Measurements from ENCODE around the gene LRPAP1. TPM values are rescaled to one million over a fixed set of nuclear protein-coding genes. Genes with fewer than 3 reads are reported as not detected.

The LRPAP1 gene
- total and polyA plus RNA-seq, 2 donors (not counting 1 experiment from before 2014, with no cell fraction given), result 62.9 to 80.5 TPM

DNA sequence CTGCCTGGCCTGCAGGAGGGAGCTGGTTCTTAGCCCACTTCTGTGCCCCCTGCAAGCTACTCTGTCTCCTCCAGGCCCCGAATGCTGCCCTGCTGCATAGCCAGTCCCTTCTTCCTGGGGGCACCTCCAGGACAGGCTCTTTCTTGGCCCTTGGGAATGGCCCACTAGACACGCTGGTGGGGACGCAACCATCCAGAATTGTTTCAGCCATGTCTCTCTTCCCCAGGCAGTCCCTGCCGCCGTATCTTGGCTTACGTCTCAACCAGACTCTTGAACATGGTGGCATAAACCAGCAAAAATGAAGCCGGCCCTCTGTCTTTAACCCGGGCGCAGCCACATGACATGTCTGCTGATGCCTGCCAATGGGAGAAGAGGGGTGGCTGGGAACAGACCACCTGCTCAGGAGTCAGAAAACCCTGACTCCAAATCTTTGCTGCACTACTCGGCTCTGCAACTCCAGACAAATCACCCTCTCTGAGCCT is 9.0 kb downstream of the LRPAP1 start:
- H3K9me3 ChIP-seq (ENCODE audit: control insufficient read depth, insufficient read depth, low read depth, low read length), result no peaks in the 10 kb centered on the region
- H3K4me2 ChIP-seq (ENCODE audit: extremely low read depth, insufficient read depth, low read length), result no peak overlapping the region
- DNase-seq (ENCODE audit: low read depth in 2 of 2), result no peak
- no peak overlapping the region for H2AFZ ChIP-seq (ENCODE audit: low read length)
- H3K79me2 ChIP-seq (ENCODE audit: control insufficient read depth, insufficient read depth, low read length), result no peaks in the 10 kb centered on the region
- no peak overlapping the region for H3K27ac ChIP-seq (ENCODE audit: insufficient read depth, low read length)
- no peak overlapping the region for H3K9ac ChIP-seq (ENCODE audit: insufficient read depth, low read length)
- H3K4me1 ChIP-seq (ENCODE audit: control insufficient read depth, extremely low read depth, insufficient read depth, low read length), result no peaks in the 10 kb centered on the region
- TF ChIP-seq, protein P1, sequence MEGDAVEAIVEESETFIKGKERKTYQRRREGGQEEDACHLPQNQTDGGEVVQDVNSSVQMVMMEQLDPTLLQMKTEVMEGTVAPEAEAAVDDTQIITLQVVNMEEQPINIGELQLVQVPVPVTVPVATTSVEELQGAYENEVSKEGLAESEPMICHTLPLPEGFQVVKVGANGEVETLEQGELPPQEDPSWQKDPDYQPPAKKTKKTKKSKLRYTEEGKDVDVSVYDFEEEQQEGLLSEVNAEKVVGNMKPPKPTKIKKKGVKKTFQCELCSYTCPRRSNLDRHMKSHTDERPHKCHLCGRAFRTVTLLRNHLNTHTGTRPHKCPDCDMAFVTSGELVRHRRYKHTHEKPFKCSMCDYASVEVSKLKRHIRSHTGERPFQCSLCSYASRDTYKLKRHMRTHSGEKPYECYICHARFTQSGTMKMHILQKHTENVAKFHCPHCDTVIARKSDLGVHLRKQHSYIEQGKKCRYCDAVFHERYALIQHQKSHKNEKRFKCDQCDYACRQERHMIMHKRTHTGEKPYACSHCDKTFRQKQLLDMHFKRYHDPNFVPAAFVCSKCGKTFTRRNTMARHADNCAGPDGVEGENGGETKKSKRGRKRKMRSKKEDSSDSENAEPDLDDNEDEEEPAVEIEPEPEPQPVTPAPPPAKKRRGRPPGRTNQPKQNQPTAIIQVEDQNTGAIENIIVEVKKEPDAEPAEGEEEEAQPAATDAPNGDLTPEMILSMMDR (conservative IDR thresholded peaks at IDR 0.05 in 1 of 2, IDR thresholded peaks at IDR 0.05 in 1 of 2; ENCODE audit: low read depth in 1 of 2, low read length in 2 of 2), result no peak
- TF ChIP-seq EZH2 (IDR thresholded peaks at IDR 0.05; ENCODE audit: low read length, missing control alignments), result no peak
- H3K4me3 ChIP-seq (replicated peaks in 1 of 4; ENCODE audit: control extremely low read depth in 1 of 4, insufficient read depth in 1 of 4, low read depth in 3 of 4, low read length in 4 of 4), result no peak overlapping the region
- no peaks in the 10 kb centered on the region for H3K27me3 ChIP-seq (ENCODE audit: control insufficient read depth, insufficient read depth, low read length)
- peaks cover 14% of the 10 kb centered on the region for H3K36me3 ChIP-seq (ENCODE audit: control insufficient read depth, insufficient read depth, low read length)
- H4K20me1 ChIP-seq (ENCODE audit: control insufficient read depth, extremely low read depth, insufficient read depth, low read length), result no peaks in the 10 kb centered on the region

DNA sequence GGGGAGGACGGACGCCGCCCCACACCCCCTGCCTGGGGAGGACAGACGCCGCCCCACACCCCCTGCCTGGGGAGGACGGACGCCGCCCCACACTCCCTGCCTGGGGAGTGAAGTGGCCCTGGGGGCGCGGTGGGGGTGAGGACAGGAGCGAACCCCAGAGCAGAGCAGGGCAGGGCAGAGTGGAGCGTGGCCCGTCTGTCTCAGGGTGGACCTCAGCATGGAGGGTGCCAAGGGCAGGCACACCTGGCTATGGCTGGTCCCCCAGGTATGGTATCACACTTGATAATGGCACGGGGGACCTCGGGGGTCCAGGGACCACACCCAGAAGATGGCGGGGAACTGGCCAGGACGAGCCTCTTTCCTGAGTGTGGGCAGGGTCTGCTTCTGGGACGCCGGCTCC is 9.6 kb downstream of the LRPAP1 start:
- Histone ChIP-seq H3K36me3 (ENCODE audit: control insufficient read depth, insufficient read depth, low read length) (peaks cover 18% of the 10 kb centered on the region), H3K9me3 (ENCODE audit: control insufficient read depth, insufficient read depth, low read depth, low read length) (no peaks in the 10 kb centered on the region), H3K27me3 (ENCODE audit: control insufficient read depth, insufficient read depth, low read length) (no peaks in the 10 kb centered on the region), H4K20me1 (ENCODE audit: control insufficient read depth, extremely low read depth, insufficient read depth, low read length) (no peaks in the 10 kb centered on the region), H3K4me1 (ENCODE audit: control insufficient read depth, extremely low read depth, insufficient read depth, low read length) (no peaks in the 10 kb centered on the region), H3K79me2 (ENCODE audit: control insufficient read depth, insufficient read depth, low read length) (no peaks in the 10 kb centered on the region), H3K27ac (ENCODE audit: insufficient read depth, low read length) (no peak overlapping the region), H2AFZ (ENCODE audit: low read length) (no peak overlapping the region), H3K4me2 (ENCODE audit: extremely low read depth, insufficient read depth, low read length) (no peak overlapping the region), H3K9ac (ENCODE audit: insufficient read depth, low read length) (no peak overlapping the region), H3K4me3 (replicated peaks in 1 of 4; ENCODE audit: control extremely low read depth in 1 of 4, insufficient read depth in 1 of 4, low read depth in 3 of 4, low read length in 4 of 4) (no peak overlapping the region)
- TF ChIP-seq, protein P1 (conservative IDR thresholded peaks at IDR 0.05 in 1 of 2, IDR thresholded peaks at IDR 0.05 in 1 of 2; ENCODE audit: low read depth in 1 of 2, low read length in 2 of 2), result no peak
- TF ChIP-seq EZH2 (IDR thresholded peaks at IDR 0.05; ENCODE audit: low read length, missing control alignments), result no peak
- DNase-seq (ENCODE audit: low read depth in 2 of 2), result no peak

DNA sequence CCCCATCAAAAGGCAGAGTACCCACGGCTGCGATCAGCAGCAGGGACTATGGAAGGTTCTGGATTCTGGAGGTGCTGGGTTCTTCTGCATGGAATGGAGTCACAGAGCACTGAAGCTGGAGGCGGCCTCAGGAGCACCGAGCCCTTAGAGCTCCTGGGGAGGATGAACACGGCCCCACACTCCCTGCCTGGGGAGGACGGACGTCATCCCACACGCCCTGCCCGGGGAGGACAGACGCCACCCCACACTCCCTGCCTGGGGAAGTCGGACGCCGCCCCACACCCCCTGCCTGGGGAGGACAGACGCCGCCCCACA is 9.9 kb downstream of the LRPAP1 start:
- no peaks in the 10 kb centered on the region for H3K9me3 ChIP-seq (ENCODE audit: control insufficient read depth, insufficient read depth, low read depth, low read length)
- no peak overlapping the region for H3K27ac ChIP-seq (ENCODE audit: insufficient read depth, low read length)
- H3K4me3 ChIP-seq (replicated peaks in 1 of 4; ENCODE audit: control extremely low read depth in 1 of 4, insufficient read depth in 1 of 4, low read depth in 3 of 4, low read length in 4 of 4), result no peak overlapping the region
- no peak overlapping the region for H3K9ac ChIP-seq (ENCODE audit: insufficient read depth, low read length)
- no peak overlapping the region for H3K4me2 ChIP-seq (ENCODE audit: extremely low read depth, insufficient read depth, low read length)
- TF ChIP-seq, protein P1 (conservative IDR thresholded peaks at IDR 0.05 in 1 of 2, IDR thresholded peaks at IDR 0.05 in 1 of 2; ENCODE audit: low read depth in 1 of 2, low read length in 2 of 2), result no peak
- no peak for TF ChIP-seq EZH2 (IDR thresholded peaks at IDR 0.05; ENCODE audit: low read length, missing control alignments)
- H3K4me1 ChIP-seq (ENCODE audit: control insufficient read depth, extremely low read depth, insufficient read depth, low read length), result no peaks in the 10 kb centered on the region
- H3K36me3 ChIP-seq (ENCODE audit: control insufficient read depth, insufficient read depth, low read length), result peaks cover 22% of the 10 kb centered on the region
- no peak for DNase-seq (ENCODE audit: low read depth in 2 of 2)
- no peaks in the 10 kb centered on the region for H3K79me2 ChIP-seq (ENCODE audit: control insufficient read depth, insufficient read depth, low read length)
- no peak overlapping the region for H2AFZ ChIP-seq (ENCODE audit: low read length)
- H3K27me3 ChIP-seq (ENCODE audit: control insufficient read depth, insufficient read depth, low read length), result no peaks in the 10 kb centered on the region
- H4K20me1 ChIP-seq (ENCODE audit: control insufficient read depth, extremely low read depth, insufficient read depth, low read length), result no peaks in the 10 kb centered on the region

Measured in fibroblast of lung (primary cell).